WTC11 (cell line): Measurements from ENCODE around the gene MKNK2. TPM values are rescaled to one million over a fixed set of nuclear protein-coding genes. Genes with fewer than 3 reads are reported as not detected.

ENCODE experiments used
- ATAC-seq: fragments of 200-7000 bp; cut with Tn5 transposase; 2 replicates; pipeline ENCODE4 v1.10.0; 2021; ENCODE audit warnings: mild to moderate bottlenecking, moderate library complexity
- CTCF ChIA-PET: fragments of 300-600 bp; sonication (Branson Sonifier 250); formaldehyde crosslinking; loops from one replicate; lab custom pipeline; 2021; ENCODE audit warnings: antibody characterized with exemption; lab: Charles Lee
- POLR2A ChIA-PET: fragments of 350-600 bp; sonication (Branson Sonifier 250); formaldehyde crosslinking; loops from one replicate; lab custom pipeline; 2021; ENCODE audit warnings: antibody characterized with exemption; lab: Charles Lee
- DNase-seq: peaks from one replicate; pipeline ENCODE4 v3.0.0; 2021; ENCODE audit warnings: low spot score
- H3K27ac Mint-ChIP-seq: 2 replicates; pipeline ENCODE4 v1.8.0; 2021; ENCODE audit warnings: mixed read lengths
- H3K27me3 Mint-ChIP-seq: 2 replicates; pipeline ENCODE4 v1.8.0; 2021; ENCODE audit warnings: low read depth, mild to moderate bottlenecking, moderate library complexity, mixed read lengths
- H3K36me3 Mint-ChIP-seq: 2 replicates; pipeline ENCODE4 v1.8.0; 2021; ENCODE audit warnings: mixed read lengths
- H3K4me1 Mint-ChIP-seq: 2 replicates; pipeline ENCODE4 v1.8.0; 2022; ENCODE audit warnings: mixed read lengths
- H3K4me3 Mint-ChIP-seq: 2 replicates; pipeline ENCODE4 v1.8.0; 2021; ENCODE audit warnings: mild to moderate bottlenecking, moderate library complexity, mixed read lengths
- H3K9me3 Mint-ChIP-seq: 2 replicates; pipeline ENCODE4 v1.8.0; 2021; ENCODE audit warnings: mixed read lengths
- FOXJ3 ChIP-seq: sonication (generic); formaldehyde crosslinking; IDR thresholded peaks from 2 replicates; pipeline ENCODE4 v1.9.0; 2021; ENCODE audit warnings: missing genetic modification reagents, mild to moderate bottlenecking, borderline replicate concordance
- GRHL2 ChIP-seq: fragments of 250-450 bp; sonication (Bioruptor Pico); IDR thresholded peaks from 2 replicates; pipeline ENCODE4 v1.8.0; 2022; ENCODE audit warnings: mild to moderate bottlenecking, moderate library complexity; ENCODE audit not compliant: insufficient replicate concordance, severe bottlenecking
- HMGA2 ChIP-seq: fragments of 250-450 bp; sonication (Bioruptor Pico); IDR thresholded peaks from 2 replicates; pipeline ENCODE4 v1.4.0; 2021; ENCODE audit warnings: mild to moderate bottlenecking, moderate library complexity
- MLX ChIP-seq: sonication (generic); formaldehyde crosslinking; IDR thresholded peaks from 2 replicates; pipeline ENCODE4 v1.8.1; 2023; ENCODE audit warnings: mild to moderate bottlenecking, missing genetic modification reagents, moderate library complexity
- NFYB ChIP-seq: sonication (generic); formaldehyde crosslinking; conservative IDR thresholded peaks from 2 replicates; pipeline ENCODE4 v1.8.0; 2022; ENCODE audit warnings: low read depth, missing genetic modification reagents
- NR1H2 ChIP-seq: sonication (generic); formaldehyde crosslinking; IDR thresholded peaks from 2 replicates; pipeline ENCODE4 v1.9.0; 2021; ENCODE audit warnings: mild to moderate bottlenecking, moderate library complexity, missing genetic modification reagents
- NR3C1 ChIP-seq: sonication (generic); formaldehyde crosslinking; conservative IDR thresholded peaks from 2 replicates; pipeline ENCODE4 v1.8.1; 2023; ENCODE audit warnings: low read depth, mild to moderate bottlenecking, missing genetic modification reagents
- SP1 ChIP-seq: sonication (generic); formaldehyde crosslinking; conservative IDR thresholded peaks from 2 replicates; pipeline ENCODE4 v1.8.1; 2022; ENCODE audit warnings: missing genetic modification reagents
- TCF7 ChIP-seq: sonication (generic); formaldehyde crosslinking; IDR thresholded peaks from 2 replicates; pipeline ENCODE4 v1.8.0; 2022; ENCODE audit warnings: mild to moderate bottlenecking, low read depth, missing genetic modification reagents, moderate library complexity
- TP53 ChIP-seq: sonication (generic); formaldehyde crosslinking; IDR thresholded peaks from 2 replicates; pipeline ENCODE4 v1.8.1; 2023; ENCODE audit warnings: mild to moderate bottlenecking, missing genetic modification reagents
- ZBTB43 ChIP-seq: sonication (generic); formaldehyde crosslinking; IDR thresholded peaks from 2 replicates; pipeline ENCODE4 v1.8.1; 2023; ENCODE audit warnings: mild to moderate bottlenecking, missing genetic modification reagents
- ZNF232 ChIP-seq: sonication (generic); formaldehyde crosslinking; IDR thresholded peaks from 2 replicates; pipeline ENCODE4 v1.8.0; 2022; ENCODE audit warnings: mild to moderate bottlenecking, missing genetic modification reagents
- ZNF416 ChIP-seq: fragments of 250-450 bp; sonication (Bioruptor Pico); IDR thresholded peaks from 2 replicates; pipeline ENCODE4 v1.9.0; 2021; ENCODE audit warnings: mild to moderate bottlenecking, inconsistent platforms
- total RNA-seq: library from RNA; stranded (reverse); gene quantifications from 3 replicates; pipeline ENCODE4 v1.2.3, GENCODE V29; 2021
- TF ChIP-seq, protein P1 (sequence below): sonication (generic); formaldehyde crosslinking; IDR thresholded peaks from 2 replicates; pipeline ENCODE4 v1.8.1; 2022; ENCODE audit warnings: low read depth, missing genetic modification reagents, borderline replicate concordance
- TF ChIP-seq, protein P2 (sequence below): fragments of 250-450 bp; sonication (Bioruptor Pico); IDR thresholded peaks from 2 replicates; pipeline ENCODE4 v1.8.0; 2021; ENCODE audit warnings: mild to moderate bottlenecking
- TF ChIP-seq, protein P3 (sequence below): sonication (generic); formaldehyde crosslinking; IDR thresholded peaks from 2 replicates; pipeline ENCODE4 v1.8.1; 2022; ENCODE audit warnings: low read depth, mild to moderate bottlenecking, moderate library complexity, missing genetic modification reagents, borderline replicate concordance
- TF ChIP-seq, protein P4 (sequence below): fragments of 250-450 bp; sonication (Bioruptor Pico); IDR thresholded peaks from 2 replicates; pipeline ENCODE4 v1.9.0; 2021; ENCODE audit warnings: mild to moderate bottlenecking
- TF ChIP-seq, protein P5 (sequence below): fragments of 250-450 bp; sonication (Bioruptor Pico); IDR thresholded peaks from 2 replicates; pipeline ENCODE4 v2.1.2; 2022; ENCODE audit warnings: mild to moderate bottlenecking, moderate library complexity
- TF ChIP-seq, protein P6 (sequence below): fragments of 250-450 bp; sonication (Bioruptor Pico); IDR thresholded peaks from 2 replicates; pipeline ENCODE4 v1.9.0; 2021; ENCODE audit warnings: moderate library complexity, mild to moderate bottlenecking, inconsistent platforms, borderline replicate concordance

MKNK2 gene
- total RNA-seq, 1 experiment from 2014 or later, result 165 TPM

GRCh38 chr19:2013683-2013961 is 37.4 kb downstream of the MKNK2 start:
- DNase-seq, result no peak
- peaks cover 9% of the 10 kb centered on the region for H3K27me3 Mint-ChIP-seq
- H3K27ac Mint-ChIP-seq, result no peak overlapping the region
- H3K9me3 Mint-ChIP-seq, result no peaks in the 10 kb centered on the region
- peak overlapping the region; percentile 22; the same call in 1 of the 2 replicates for H3K4me3 Mint-ChIP-seq
- CTCF ChIA-PET, result no interaction called here
- POLR2A ChIA-PET, result no interaction called here
- no peak for ATAC-seq
- TF ChIP-seq NR1H2 (CRISPR knock-in tag), result no peak
- no peak for TF ChIP-seq SP1 (CRISPR knock-in tag)
- no peak for TF ChIP-seq TP53 (CRISPR knock-in tag)
- TF ChIP-seq, protein P1, sequence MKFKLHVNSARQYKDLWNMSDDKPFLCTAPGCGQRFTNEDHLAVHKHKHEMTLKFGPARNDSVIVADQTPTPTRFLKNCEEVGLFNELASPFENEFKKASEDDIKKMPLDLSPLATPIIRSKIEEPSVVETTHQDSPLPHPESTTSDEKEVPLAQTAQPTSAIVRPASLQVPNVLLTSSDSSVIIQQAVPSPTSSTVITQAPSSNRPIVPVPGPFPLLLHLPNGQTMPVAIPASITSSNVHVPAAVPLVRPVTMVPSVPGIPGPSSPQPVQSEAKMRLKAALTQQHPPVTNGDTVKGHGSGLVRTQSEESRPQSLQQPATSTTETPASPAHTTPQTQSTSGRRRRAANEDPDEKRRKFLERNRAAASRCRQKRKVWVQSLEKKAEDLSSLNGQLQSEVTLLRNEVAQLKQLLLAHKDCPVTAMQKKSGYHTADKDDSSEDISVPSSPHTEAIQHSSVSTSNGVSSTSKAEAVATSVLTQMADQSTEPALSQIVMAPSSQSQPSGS (CRISPR knock-in tag), result no peak
- no peak for TF ChIP-seq ZNF416
- TF ChIP-seq, protein P2, sequence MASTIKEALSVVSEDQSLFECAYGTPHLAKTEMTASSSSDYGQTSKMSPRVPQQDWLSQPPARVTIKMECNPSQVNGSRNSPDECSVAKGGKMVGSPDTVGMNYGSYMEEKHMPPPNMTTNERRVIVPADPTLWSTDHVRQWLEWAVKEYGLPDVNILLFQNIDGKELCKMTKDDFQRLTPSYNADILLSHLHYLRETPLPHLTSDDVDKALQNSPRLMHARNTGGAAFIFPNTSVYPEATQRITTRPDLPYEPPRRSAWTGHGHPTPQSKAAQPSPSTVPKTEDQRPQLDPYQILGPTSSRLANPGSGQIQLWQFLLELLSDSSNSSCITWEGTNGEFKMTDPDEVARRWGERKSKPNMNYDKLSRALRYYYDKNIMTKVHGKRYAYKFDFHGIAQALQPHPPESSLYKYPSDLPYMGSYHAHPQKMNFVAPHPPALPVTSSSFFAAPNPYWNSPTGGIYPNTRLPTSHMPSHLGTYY, result no peak
- TF ChIP-seq ZBTB43 (CRISPR knock-in tag), result no peak
- TF ChIP-seq, protein P3, sequence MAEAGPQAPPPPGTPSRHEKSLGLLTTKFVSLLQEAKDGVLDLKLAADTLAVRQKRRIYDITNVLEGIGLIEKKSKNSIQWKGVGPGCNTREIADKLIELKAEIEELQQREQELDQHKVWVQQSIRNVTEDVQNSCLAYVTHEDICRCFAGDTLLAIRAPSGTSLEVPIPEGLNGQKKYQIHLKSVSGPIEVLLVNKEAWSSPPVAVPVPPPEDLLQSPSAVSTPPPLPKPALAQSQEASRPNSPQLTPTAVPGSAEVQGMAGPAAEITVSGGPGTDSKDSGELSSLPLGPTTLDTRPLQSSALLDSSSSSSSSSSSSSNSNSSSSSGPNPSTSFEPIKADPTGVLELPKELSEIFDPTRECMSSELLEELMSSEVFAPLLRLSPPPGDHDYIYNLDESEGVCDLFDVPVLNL (CRISPR knock-in tag), result no peak
- no peak for TF ChIP-seq TCF7 (CRISPR knock-in tag)
- TF ChIP-seq, protein P4, sequence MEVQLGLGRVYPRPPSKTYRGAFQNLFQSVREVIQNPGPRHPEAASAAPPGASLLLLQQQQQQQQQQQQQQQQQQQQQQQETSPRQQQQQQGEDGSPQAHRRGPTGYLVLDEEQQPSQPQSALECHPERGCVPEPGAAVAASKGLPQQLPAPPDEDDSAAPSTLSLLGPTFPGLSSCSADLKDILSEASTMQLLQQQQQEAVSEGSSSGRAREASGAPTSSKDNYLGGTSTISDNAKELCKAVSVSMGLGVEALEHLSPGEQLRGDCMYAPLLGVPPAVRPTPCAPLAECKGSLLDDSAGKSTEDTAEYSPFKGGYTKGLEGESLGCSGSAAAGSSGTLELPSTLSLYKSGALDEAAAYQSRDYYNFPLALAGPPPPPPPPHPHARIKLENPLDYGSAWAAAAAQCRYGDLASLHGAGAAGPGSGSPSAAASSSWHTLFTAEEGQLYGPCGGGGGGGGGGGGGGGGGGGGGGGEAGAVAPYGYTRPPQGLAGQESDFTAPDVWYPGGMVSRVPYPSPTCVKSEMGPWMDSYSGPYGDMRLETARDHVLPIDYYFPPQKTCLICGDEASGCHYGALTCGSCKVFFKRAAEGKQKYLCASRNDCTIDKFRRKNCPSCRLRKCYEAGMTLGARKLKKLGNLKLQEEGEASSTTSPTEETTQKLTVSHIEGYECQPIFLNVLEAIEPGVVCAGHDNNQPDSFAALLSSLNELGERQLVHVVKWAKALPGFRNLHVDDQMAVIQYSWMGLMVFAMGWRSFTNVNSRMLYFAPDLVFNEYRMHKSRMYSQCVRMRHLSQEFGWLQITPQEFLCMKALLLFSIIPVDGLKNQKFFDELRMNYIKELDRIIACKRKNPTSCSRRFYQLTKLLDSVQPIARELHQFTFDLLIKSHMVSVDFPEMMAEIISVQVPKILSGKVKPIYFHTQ (CRISPR knock-in tag), result no peak
- H3K36me3 Mint-ChIP-seq, result peaks cover 21% of the 10 kb centered on the region
- peaks cover 4% of the 10 kb centered on the region for H3K4me1 Mint-ChIP-seq

DNA sequence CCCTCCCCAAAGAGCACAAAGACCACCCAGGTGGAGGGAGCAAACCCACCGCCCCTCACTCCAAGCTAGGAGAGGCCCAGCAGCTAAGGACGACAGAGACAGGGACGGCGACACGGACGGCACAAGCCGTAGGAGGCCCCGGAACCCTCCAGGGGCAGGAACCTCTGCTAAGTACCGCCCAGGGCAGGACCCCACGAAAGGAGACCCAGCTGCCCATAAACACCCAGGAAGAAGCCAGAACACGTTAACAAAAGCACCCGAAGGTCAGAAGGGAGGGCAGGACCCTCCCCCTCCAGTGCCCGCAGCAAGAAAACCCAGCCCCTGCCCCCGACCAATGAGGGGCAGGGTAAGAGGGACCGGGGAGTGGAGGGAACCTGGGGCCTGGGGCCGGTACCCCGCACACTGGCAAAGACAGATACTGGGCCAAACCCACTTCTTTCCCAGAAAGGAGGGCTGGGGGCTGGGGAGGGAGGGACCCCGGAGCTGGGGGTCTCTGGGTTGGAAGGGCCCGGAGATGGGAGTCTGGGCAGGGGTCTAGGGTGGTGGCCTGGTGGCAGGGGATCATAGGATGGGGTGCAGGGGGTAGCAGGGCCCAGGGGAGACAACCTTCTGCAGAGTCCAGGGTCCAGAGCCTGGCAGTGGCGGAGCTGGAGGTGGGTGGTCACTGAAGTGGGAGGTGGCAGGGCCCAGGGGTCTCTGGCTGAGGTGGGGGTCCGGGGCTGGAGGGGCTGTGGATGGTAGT is 37.9 kb downstream of the MKNK2 start:
- DNase-seq (no peak), ATAC-seq (no peak; the same call in 1 of the 2 replicates)
- peaks cover 21% of the 10 kb centered on the region for H3K36me3 Mint-ChIP-seq
- no peaks in the 10 kb centered on the region for H3K9me3 Mint-ChIP-seq
- peaks cover 14% of the 10 kb centered on the region for H3K27me3 Mint-ChIP-seq
- peak overlapping the region; percentile 50 for H3K4me3 Mint-ChIP-seq
- ChIA-PET CTCF (interaction anchor here (0.9 kb wide), 1 partner anchor 22 kb away, joined by 3 read pairs; no protein-coding TSS in a partner anchor), POLR2A (interaction anchor here (0.5 to 0.6 kb wide), 2 partner anchors 30 to 220 kb away, joined by 5 to 7 read pairs; no protein-coding TSS in a partner anchor)
- H3K4me1 Mint-ChIP-seq, result peaks cover 4% of the 10 kb centered on the region
- no peak overlapping the region for H3K27ac Mint-ChIP-seq
- TF ChIP-seq, protein P5, sequence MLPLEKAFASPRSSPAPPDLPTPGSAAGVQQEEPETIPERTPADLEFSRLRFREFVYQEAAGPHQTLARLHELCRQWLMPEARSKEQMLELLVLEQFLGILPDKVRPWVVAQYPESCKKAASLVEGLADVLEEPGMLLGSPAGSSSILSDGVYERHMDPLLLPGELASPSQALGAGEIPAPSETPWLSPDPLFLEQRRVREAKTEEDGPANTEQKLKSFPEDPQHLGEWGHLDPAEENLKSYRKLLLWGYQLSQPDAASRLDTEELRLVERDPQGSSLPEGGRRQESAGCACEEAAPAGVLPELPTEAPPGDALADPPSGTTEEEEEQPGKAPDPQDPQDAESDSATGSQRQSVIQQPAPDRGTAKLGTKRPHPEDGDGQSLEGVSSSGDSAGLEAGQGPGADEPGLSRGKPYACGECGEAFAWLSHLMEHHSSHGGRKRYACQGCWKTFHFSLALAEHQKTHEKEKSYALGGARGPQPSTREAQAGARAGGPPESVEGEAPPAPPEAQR (CRISPR knock-in tag), result no peak
- TF ChIP-seq NFYB (CRISPR knock-in tag) (no peak), FOXJ3 (CRISPR knock-in tag) (no peak), HMGA2 (CRISPR knock-in tag) (no peak), MLX (CRISPR knock-in tag) (no peak), NR3C1 (CRISPR knock-in tag) (no peak), ZNF232 (CRISPR knock-in tag) (no peak), GRHL2 (CRISPR knock-in tag) (no peak)
- TF ChIP-seq, protein P1 (CRISPR knock-in tag), result no peak
- TF ChIP-seq, protein P3 (CRISPR knock-in tag), result no peak
- TF ChIP-seq, protein P6, sequence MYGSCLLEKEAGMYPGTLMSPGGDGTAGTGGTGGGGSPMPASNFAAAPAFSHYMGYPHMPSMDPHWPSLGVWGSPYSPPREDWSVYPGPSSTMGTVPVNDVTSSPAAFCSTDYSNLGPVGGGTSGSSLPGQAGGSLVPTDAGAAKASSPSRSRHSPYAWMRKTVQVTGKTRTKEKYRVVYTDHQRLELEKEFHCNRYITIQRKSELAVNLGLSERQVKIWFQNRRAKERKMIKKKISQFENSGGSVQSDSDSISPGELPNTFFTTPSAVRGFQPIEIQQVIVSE (CRISPR knock-in tag), result no peak
